ENCODE results near the gene XKR7.
"Not testable (repeated sequence)": the region's sequence is repeated elsewhere in the genome, so short reads cannot be mapped to it uniquely, and the experiment has no call there.

Gene XKR7, protein sequence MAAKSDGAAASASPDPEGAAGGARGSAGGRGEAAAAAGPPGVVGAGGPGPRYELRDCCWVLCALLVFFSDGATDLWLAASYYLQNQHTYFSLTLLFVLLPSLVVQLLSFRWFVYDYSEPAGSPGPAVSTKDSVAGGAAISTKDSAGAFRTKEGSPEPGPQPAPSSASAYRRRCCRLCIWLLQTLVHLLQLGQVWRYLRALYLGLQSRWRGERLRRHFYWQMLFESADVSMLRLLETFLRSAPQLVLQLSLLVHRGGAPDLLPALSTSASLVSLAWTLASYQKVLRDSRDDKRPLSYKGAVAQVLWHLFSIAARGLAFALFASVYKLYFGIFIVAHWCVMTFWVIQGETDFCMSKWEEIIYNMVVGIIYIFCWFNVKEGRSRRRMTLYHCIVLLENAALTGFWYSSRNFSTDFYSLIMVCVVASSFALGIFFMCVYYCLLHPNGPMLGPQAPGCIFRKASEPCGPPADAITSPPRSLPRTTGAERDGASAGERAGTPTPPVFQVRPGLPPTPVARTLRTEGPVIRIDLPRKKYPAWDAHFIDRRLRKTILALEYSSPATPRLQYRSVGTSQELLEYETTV

GRCh38 chr20:31967830-31968249 is at the start of gene XKR7:
TSS of gene XKR7 (plus strand) at chr20:31968151. CDS start at chr20:31968176, 25 bp downstream.
- DNase-seq (ENCODE audit: low read depth) = no peak

DNA sequence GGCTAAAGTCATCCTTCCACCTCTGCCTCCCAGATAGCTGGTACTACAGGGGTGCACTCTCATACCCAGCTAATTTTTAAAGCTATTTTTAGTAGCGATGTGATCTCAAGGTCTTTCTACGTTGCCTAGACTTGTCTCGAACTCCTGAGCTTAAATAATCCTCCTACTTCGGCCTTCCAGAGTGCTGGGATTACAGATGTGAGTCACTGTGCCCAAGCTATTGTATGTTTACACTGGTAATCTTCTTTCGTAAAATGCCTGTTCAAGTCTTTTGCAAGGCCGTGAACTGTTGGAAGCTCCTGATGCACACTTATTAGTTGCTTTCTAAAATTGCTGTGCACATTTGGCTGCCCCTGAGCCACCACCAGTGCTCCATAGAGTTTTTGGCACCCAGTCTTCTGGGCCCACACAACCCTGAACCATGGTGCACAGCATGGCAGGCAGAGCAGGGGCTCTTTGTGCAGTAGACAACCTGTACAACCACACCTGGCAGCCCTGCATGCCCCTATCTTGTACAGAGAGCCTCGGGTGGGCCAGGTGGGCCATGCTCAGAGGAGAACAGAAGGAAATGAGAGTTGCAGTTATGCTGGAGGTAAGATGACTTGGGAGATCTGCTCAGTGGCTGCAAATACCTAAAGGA is 49.4 kb upstream of the XKR7 start:
- no peak for DNase-seq (ENCODE audit: low read depth)

- DNase-seq (ENCODE audit: low read depth) = no peak
Observed at GRCh38 chr20:31919410-31920155, 48.4 kb upstream of the XKR7 start.

DNA sequence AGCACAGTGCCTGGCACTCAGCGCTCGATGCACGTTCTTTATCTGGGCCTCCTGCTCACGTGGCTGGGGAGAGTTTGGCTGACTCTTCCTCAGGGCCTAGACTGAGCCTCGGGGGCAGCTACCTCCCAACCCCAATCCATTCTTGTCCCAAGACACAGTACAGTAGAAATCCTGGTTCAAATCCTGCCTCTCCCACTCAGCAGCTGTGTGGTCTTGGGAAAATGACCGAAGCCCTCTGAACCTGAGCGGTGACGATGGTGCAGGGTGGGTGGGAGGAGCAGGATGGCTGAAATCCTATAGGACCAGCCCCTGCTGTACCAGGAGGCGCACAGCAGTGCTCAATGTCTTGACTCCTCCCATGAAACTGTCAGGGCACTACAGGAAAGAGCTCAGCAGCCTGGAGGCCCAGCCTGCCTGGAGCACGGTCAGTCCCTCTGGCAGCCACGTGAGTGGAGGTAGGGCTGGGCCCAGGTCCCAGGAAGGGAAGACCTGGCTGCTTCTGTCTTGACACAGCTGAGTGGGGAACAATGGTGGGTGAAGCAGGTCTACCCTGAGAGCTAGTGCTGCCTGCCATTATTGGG is 47.6 kb upstream of the XKR7 start:
- DNase-seq (ENCODE audit: low read depth) = no peak

DNA sequence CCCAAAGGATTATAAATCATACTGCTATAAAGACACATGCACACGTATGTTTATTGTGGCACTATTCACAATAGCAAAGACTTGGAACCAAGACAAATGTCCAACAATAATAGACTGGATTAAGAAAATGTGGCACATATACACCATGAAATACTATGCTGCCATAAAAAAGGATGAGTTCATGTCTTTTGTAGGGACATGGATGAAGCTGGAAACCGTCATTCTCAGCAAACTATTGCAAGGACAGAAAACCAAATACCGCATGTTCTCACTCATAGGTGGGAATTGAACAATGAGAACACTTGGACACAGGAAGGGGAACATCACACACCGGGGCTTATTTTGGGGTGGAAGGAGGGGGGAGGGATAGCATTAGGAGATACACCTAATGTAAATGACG is 46.5 kb upstream of the XKR7 start:
- DNase-seq (ENCODE audit: low read depth) = not testable (repeated sequence)

GRCh38 chr20:31922181-31922580 is 45.8 kb upstream of the XKR7 start:
- DNase-seq (ENCODE audit: low read depth) = no peak

DNA sequence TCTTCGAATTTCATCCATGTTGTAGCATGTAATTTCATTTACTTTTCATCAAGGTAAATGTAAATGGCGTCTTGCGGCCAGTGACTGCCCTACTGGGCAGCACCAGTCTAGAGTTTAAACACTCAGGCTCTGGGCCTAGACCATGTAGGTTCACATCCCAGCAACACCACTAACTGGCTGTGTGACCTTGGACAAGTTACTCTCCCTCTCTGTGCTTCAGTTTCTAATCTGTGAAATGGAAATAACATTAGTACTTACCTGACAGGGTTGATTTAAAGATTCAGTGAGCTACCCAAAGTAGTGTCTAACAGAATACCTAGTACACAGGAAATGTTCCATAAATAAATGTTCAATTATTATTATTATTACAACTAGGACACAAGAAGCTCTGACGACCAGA is 45.4 kb upstream of the XKR7 start:
- no peak for DNase-seq (ENCODE audit: low read depth)

DNA sequence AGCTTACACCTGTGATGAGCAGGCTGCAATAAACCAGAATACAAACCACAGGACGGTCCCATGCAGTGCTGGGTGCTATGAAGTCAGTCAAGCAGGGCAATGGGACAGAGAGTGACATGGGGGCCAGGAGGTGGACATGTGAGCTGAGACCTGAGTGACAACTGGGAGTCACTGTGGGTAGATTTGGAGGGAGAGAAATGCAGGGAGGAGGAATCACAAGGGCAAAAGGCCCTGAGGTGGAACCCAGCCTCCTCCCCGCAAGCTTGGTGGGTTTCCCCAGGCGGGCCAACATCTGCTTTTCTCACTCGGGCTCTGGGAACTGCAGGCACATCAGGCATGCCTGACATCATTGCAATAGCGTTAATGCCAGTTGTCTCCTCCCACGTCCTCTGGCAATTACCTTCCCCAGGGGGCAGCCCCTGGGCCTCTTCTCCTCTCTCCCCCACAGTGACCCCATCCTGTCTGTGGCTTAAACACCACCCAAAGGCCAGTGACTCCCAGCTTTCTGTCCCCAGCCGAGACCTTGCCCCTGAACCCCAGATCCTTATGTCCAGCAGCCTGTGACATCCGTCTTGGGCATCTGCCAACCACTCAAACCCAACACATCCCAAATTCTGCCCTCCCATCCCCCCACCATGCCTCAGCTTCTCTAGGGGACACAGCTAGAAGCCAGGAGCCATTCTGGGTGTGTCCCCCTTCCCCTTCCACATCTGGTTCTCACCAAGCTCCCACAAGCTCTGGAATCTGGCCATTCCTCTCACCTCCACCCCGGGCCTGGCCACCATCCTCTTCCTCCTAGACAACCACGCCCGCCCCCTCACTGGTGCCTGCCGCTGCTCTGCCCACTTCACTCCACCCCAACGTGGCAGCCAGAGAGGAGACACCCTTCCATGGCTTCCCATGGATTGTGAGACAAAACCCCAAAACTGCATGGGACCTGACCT is 44.3 kb upstream of the XKR7 start:
- no peak for DNase-seq (ENCODE audit: low read depth)

DNA sequence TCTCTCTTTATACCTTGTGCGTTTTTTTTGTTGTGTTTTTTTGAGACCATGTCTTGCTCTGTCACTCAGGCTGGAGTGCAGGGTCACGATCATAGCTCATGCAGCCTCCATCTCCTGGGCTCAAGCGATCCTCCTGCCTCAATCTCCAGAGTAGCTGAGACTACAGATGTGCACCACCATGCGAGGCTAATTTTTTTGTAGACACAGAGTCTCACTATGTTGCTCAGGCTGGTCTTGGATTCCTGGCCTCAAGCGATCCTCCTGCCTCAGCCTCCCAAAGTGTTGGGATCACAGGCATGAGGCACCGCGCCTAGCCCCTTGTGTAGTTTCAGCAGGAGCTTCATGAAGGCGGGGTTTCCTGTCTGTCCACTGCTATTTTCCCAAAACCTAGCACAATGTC is 43.4 kb upstream of the XKR7 start:
- no peak for DNase-seq (ENCODE audit: low read depth)

GRCh38 chr20:31925631-31926030 is 42.3 kb upstream of the XKR7 start:
- no peak for DNase-seq (ENCODE audit: low read depth)

DNA sequence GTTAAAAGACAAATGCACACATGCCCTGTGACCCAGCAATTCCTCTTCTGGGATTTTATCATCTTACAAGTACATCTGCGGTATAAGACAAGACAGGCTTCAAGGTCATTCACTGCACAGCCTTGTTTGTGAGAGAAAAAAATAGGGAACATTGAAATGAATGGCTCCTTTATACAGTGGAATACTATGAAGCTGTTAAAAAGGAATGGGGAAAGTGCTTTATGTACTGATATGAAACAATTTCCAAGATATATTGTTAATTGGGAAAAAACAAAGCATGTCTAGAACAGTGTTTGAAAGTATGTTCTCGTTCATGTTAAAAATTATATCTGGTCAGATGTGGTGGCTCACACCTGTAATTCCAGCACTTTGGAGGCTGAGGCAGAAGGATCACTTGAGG is 41.5 kb upstream of the XKR7 start:
- no peak for DNase-seq (ENCODE audit: low read depth)

DNA sequence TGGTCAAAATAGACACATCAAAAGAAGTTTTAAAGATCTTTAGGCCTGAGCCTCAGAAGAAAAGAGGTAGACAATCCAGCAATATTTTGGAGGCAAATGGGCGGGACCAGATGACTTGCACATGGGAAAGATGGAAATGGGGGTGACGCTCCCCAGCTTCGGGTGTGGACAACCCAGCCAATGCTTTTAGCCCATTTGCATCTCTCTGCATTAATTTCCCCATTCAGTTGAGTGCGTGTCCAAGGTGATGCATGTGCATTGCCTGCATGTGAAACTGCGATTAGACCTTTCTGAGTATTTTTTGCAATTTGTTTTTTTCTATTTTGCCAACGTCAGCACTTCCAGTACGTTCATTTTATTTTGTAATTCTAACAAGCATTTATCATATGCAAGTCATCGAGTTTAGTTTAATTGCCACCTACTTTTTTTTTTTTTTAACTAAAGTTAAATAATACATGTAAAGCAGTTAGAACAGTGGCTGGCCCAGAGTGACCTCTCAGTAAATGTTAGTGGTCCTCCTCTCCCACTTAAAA is 40.3 kb upstream of the XKR7 start:
- DNase-seq (ENCODE audit: low read depth) = no peak

DNA sequence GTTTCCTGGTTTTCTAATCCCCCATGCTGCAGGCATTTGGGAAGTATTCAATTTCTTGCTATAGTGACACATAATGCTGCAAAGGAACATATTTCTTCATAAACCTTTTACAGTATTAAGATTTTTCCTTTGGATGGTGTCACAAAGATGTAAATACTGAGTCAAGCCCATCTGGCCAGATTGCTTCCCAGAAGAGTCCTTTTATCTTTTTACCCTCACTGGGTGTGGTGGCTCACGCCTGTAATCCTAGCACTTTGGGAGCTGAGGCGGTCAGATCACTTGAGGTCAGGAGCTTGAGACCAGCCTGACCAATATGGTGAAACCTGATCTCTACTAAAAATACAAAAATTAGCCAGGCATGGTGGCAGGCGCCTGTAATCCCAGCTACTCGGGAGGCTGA is 38.3 kb upstream of the XKR7 start:
- not testable (repeated sequence) for DNase-seq (ENCODE audit: low read depth)

DNA sequence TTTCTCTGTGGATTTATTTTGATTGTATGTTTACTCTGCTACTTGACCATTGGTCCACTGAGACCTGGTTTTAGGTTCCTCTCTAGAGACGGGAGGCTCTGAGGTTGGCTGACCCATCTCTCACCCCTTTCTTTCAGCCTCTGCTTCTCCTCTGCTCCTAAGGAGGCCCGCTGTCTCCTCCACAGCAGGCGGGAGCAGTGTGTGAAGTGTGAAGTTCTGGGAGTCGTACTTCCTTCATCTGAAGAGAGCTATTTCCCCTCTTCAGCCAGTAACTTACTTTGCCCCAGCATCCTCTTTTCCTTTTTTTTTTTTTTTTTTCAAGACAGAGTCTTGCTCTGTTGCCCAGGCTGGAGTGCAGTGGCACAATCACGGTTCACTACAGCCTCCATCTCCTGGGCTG is 37.2 kb upstream of the XKR7 start:
- no peak for DNase-seq (ENCODE audit: low read depth)

GRCh38 chr20:31933698-31934097 is 34.3 kb upstream of the XKR7 start:
- DNase-seq (ENCODE audit: low read depth) = no peak

DNA sequence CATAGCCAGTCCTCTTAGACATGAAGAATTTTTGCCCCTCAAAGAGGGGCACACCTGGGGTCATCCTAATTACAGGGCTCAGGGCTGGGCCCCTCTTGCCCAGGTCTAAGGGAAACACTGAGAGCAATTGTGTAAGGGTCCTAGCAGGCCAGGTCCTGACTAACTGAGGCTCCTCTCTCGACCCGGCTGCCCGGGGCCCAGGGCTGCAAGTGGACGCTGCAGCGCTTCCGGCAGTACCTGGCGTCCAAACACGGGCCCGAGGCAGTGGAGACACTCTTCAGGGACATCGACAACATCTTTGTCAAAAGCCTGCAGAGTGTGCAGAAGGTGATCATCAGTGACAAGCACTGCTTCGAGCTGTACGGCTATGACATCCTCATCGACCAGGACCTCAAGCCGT is 33.5 kb upstream of the XKR7 start:
- no peak for DNase-seq (ENCODE audit: low read depth)

DNA sequence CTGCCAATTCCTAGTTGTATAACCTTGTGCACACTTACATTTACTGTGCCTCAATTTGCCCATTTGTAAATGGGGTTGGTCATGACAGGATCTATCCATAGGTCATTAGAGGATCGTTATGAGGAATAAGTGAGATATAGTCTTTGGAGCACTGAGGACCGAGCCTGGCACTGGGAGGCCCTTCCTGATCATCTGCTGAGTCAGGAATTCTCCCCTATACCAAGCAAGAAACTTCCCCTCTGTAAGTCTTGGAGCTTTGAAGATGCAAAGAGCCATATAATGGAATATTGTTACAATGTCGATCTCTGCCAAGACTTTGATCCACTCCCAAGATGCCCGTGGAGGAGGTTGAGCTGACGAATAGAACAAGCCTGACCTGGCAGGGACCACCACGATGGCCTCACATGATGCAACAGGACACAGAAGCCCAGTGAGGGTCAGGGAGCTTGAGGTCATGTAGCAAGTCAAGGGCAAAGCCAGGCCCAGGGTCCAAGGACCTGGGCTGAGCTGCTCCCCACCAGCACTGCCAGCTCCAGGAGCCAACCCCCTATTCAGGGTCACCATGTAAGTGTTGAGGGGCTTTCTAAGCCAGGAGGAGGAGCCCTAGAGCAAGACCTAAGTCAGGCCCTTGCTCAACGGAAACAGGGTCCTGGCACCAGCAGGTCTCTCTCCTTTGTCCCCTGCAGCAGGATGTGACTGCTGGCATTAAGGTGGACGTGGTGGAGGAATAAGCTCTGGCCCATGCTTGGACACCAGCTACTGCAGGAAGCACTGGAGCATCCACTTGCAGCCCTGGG is 32.8 kb upstream of the XKR7 start:
- no peak for DNase-seq (ENCODE audit: low read depth)

DNA sequence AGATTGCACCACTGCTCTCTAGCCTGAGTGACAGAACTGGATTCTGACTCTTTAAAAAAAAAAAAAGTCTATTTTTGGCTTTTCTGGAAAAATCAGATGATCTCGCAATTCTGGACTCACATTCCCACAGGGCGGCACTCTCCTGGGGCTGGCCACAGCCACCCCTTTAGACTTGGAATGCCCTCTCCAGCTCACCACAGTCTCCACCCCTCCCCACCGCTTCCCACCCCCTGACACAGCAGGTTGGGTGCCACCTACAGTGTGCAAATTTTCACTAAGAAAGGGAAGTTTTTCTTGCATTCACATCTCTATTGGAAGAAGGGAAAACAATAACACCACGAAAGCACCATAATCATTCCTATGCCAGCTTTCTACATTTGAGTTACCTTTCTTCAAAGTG is 31.5 kb upstream of the XKR7 start:
- no peak for DNase-seq (ENCODE audit: low read depth)

- DNase-seq (ENCODE audit: low read depth) = no peak
Observed at GRCh38 chr20:31937820-31938219, 30.1 kb upstream of the XKR7 start.

DNA sequence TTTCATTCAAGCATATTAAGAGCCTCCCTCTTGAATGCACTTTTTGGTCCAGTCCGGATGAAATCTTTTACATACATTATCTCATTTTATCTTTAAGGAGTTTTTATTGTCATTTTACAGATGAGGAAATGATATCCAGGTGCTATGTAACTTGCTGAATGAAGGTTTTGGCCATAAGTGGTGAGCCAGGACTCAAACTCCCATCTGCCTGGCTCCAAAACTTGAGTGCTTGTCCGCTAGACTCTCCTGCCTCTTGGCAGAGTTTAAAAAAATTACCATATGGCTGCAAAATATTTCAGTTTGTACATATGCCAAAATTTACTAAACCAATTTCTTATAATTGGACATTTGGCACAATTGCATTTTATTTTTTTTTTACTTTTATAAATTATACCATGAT is 28.3 kb upstream of the XKR7 start:
- DNase-seq (ENCODE audit: low read depth) = no peak

All from CMK (cell line).